Epidermal melanocyte (primary cell): ENCODE data around the gene UBN1.

Experiments used
- DNase-seq: peaks from one replicate; pipeline ENCODE4 v3.0.0; 2011; ENCODE audit warnings: low spot score; ENCODE audit not compliant: insufficient read length

The UBN1 gene, protein sequence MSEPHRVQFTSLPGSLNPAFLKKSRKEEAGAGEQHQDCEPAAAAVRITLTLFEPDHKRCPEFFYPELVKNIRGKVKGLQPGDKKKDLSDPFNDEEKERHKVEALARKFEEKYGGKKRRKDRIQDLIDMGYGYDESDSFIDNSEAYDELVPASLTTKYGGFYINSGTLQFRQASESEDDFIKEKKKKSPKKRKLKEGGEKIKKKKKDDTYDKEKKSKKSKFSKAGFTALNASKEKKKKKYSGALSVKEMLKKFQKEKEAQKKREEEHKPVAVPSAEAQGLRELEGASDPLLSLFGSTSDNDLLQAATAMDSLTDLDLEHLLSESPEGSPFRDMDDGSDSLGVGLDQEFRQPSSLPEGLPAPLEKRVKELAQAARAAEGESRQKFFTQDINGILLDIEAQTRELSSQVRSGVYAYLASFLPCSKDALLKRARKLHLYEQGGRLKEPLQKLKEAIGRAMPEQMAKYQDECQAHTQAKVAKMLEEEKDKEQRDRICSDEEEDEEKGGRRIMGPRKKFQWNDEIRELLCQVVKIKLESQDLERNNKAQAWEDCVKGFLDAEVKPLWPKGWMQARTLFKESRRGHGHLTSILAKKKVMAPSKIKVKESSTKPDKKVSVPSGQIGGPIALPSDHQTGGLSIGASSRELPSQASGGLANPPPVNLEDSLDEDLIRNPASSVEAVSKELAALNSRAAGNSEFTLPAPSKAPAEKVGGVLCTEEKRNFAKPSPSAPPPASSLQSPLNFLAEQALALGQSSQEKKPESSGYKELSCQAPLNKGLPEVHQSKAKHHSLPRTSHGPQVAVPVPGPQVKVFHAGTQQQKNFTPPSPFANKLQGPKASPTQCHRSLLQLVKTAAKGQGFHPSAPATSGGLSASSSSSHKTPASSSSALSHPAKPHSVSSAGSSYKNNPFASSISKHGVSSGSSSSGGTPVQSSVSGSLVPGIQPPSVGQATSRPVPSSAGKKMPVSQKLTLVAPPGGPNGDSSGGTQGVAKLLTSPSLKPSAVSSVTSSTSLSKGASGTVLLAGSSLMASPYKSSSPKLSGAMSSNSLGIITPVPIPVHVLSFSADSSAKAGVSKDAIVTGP (N-terminal part only)

GRCh38 chr16:4846901-4847773 is at the start of gene UBN1, which contains the start of gene GLYR1:
Gene UBN1 (plus strand): TSS chr16:4847481. CDS start chr16:4852918, 5,437 bp downstream.
Gene GLYR1 (minus strand): TSS chr16:4847288. CDS start chr16:4847265, 23 bp downstream.
- peak; percentile 88 for DNase-seq

- DNase-seq, result no peak
These were observed 49.5 kb upstream of the UBN1 start for GRCh38 chr16:4797805-4798252.

DNA sequence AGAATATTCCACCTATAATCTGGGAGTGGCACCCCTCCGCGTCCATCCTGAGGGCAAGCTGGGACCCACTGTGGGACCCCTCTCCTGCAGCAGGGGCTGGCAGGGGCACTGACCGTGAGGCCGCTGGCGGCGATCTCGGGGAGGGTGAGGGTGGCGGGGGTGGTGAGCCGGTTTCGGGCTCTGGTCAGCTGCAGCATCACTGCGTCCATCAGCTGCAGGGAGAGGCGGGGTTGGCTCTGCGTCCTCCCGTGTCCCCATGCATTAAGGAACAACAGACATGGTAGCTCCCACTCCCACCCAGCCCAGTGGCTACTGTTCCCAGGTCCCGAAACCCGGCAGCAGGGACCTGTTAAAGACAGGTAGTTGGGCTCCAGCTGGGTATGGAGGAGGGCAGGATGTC is 48.8 kb upstream of the UBN1 start:
- no peak for DNase-seq

GRCh38 chr16:4799171-4799855 is 48.0 kb upstream of the UBN1 start:
- no peak for DNase-seq

GRCh38 chr16:4800290-4801041 is 46.8 kb upstream of the UBN1 start:
- no peak for DNase-seq

- DNase-seq, result no peak
These were observed 46.0 kb upstream of the UBN1 start for GRCh38 chr16:4801051-4801961.

- no peak for DNase-seq
These were observed 45.2 kb upstream of the UBN1 start, which contains the start of gene ROGDI for GRCh38 chr16:4801962-4802658. Gene ROGDI (minus strand): TSS chr16:4802633. CDS start chr16:4802571, 62 bp downstream.

DNA sequence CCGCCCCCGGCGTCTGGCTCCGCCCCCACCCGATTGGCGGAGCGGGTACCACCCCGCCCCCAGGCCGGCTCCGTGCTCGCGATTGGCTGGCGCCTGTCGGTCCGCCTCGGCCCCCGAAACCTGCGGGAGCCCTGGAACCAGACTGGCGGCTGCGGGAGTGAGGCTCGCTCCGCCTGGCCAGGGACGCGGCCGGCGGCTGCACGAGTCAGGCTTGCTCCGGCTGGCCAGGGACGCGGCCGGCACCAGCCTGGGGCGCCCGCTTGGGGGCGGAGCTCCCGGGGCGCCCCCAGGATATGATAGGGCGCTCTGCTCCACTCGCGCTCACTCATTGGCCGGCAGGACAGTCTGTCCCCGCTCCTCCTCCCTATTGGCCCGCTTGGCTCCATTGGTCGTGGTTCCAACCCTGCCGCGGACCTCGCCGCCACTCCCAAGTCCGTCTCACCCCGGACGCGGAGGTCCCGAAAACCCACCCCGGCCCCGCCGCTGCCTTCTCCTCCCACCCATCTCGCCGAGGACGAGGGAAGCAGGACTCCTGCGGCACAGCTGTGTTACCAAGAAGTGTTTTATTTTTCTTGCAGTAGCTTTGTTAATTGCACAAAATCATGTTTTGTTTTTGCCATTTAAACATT is 44.5 kb upstream of the UBN1 start:
- DNase-seq, result peak; percentile 94

DNA sequence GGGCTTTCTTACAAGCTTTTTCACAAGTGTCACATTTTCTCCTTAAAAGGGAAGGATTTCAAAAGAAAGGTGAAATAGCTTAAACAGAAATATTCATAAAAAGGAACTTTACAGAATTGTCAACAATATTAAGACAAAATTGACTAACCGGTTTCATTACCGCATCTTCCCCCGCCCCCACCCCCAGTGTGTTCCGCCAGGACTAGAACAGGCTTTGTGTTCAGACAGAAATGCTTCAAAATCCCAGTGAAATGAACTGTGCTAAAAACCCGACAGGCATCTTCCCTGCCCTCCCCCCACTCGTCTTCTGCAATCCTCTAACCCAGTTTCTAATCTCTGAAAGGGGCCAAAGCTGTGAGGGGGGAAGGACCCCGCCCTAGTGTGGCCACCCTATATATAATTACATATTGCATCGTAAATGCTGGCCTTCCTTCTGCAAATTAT is 43.9 kb upstream of the UBN1 start:
- DNase-seq, result no peak

GRCh38 chr16:4803898-4804762 is 43.2 kb upstream of the UBN1 start:
- DNase-seq, result no peak

DNA sequence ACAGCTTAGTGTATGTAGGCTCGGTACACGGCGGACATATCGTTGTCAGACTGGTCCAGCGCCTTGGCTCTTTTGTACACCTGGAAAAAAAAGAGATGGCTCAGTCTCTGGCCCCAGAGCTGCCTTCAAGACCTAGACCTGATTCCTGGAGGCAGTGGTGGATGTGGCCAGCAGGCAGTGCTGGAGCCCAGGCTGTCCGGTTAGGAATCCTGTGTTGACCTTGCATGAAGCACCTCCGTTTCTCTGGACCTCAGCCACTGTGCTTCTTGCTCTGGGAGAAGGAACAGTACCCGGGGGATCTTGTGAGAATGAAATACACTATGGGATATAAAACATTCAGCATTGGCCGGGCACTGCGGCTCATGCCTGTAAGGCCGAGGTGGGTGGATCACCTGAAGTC is 42.0 kb upstream of the UBN1 start:
- no peak for DNase-seq

- no peak for DNase-seq
These were observed 41.0 kb upstream of the UBN1 start for GRCh38 chr16:4806280-4806679.

DNA sequence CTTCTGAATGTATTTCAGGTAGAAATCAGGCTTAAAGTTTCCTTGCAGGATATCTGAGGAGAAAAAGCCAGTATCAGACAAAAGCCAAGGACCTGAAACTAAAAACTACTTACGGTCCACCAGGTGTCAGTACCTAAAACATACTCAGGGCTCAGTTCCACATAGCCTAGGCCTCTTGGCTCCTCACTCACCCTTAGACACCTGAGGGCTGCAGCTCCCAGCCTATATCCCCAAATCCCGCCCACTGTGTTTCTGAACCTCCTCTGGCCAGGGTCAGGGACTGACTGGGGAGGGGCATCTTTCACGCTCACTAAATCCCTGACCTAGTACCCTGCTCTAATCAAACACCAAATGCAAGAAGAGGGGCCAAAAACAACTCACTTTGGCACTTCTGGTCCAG is 36.0 kb upstream of the UBN1 start:
- no peak for DNase-seq

- no peak for DNase-seq
These were observed 35.5 kb upstream of the UBN1 start for GRCh38 chr16:4811773-4812172.

GRCh38 chr16:4813251-4814003 is 33.9 kb upstream of the UBN1 start:
- no peak for DNase-seq
